Heart left ventricle (tissue), 13 donors: Measurements from ENCODE around the gene RAB11A.

ENCODE experiments used
- CTCF ChIP-seq, 12 donors: fragments of 200-600 bp; sonication (generic) in 4 of 12; IDR thresholded peaks; one replicate each; pipeline versions ENCODE4 v1.5.0 to v1.8.0; 2018 to 2022; ENCODE audit warnings: antibody characterized with exemption in 12 of 12, mild to moderate bottlenecking in 5 of 12
- POLR2A ChIP-seq, 2 donors: fragments of 450-650 bp; IDR thresholded peaks; one replicate each; pipeline ENCODE4 v1.6.1; 2017; ENCODE audit warnings: antibody characterized with exemption in 2 of 2, mild to moderate bottlenecking in 2 of 2, moderate library complexity in 2 of 2
- donor health status: ischemic (EF 13 %, LVEDD 7.1; RV severe dilation, severe dysfunction).
- donor health status: DM: no; HTN: yes; CAD: no.
- donor health status: DM: no; HTN: no; CAD: no.
- donor health status: ischemic (EF 25% LVEDD 6.9; RV normal size, moderate dysfunction).
- donor health status: ischemic (EF 25% LVEDD 5.7; RV mildly dilated, moderate dysfunction).
- donor health status: ischemic (EF 35%, LVEDD 5.7; RV mildly dilated, moderate dysfunction).
- donor health status: nonischemic (EF 11% LVEDD 7.7; RV severe dilation, severe dysfunction).
- donor health status: DM: yes; HTN: yes; CAD: no.
- donor health status: PGD.
- donor health status: ischemic (EF 29% LVEDD 5.4; RV normal size, mild dysfunction).
- donor health status: nonischemic (EF 23%, LVEDD 6.1; RV moderate dilation, normal function).

DNA sequence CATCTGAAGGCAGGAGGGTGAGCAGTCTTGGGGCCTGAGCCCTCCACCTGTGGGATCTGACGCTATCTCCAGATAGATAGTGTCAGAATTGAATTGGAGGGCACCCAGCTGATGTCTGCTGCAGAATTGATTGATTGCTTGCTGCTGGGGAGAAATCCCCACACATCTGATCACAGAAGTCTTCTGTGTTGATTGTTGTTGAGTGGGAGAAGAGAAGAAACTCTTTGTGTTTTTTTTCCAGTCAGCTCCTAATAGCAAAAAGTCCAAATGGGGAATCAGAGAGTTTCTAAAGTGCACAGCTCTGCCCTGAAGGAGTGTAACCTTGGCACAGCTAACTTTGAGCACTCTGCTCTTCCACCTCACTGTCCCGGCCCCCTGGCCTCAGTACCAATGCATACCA lies 66.1 kb downstream of the RAB11A start:
- no peak for TF ChIP-seq POLR2A (IDR thresholded peaks at IDR 0.05)
- no peak for TF ChIP-seq CTCF (IDR thresholded peaks at IDR 0.05)
